NCI-H345 treated with DMSO at 0.1 percent for 48 hours (cell line): ENCODE measurements around the gene RASGRF1.

ENCODE experiments used
- DNase-seq: peaks from one replicate; lab custom pipeline; 2025; ENCODE audit not compliant: unreplicated experiment; lab: John Stamatoyannopoulos, UW

Gene RASGRF1

DNA sequence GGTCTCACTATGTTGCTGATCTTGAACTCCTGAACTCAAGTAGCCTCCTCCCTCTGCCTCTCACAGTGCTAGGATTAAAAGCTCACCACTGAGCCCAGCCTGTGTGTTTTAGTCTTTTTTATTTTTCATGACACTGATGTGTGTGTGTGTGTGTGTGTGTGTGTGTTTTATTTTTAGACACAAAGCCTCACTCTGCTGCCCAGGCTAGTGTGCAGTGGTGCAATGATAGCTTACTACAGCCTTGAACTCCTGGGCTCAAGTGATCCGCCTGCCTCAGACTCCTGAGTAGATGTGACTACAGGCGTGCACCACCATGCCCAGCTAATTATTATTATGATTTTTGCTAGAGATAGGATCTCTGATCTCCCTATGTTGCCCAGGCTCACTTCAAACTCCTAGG, 122.5 kb downstream of the RASGRF1 start:
- no peak for DNase-seq

DNA sequence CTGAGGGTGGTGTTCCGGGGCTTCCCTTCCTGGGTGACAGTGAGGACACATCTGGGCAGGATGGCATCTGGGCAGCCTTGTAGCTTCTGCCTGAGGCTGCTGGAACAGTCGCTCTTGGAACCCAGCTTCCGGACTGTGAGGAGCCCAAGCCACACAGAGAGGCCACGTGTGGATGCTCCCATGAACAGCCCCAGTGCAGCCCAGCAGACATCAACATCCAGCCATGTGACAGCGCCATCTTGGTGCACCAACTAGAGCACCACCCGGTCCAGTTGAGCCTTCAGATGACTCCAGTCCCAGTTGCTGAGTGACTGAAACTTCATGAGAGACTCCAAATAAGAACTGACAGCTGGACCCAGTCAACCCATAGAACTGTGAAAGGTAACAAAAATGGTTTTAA, 130.3 kb downstream of the RASGRF1 start:
- no peak for DNase-seq

DNA sequence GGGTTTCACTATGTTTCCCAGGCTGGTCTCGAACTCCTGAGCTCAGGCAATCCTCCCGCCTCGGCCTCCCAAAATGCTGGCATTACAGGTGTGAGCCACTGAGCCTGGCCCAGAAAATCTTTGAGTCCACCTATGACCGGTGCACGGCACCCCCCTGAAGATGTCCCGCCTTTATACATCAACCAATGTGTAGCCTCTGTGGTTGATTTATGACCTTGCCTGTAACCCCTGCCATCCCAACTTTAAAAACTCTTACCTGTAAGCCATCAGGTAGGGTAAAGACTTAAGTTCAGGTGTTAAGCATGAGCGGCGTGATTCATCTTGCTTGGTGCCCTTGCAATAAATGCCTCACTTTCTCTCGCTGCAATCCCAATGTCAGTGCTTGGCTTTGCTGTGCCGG, 131.2 kb downstream of the RASGRF1 start:
- DNase-seq = no peak

DNA sequence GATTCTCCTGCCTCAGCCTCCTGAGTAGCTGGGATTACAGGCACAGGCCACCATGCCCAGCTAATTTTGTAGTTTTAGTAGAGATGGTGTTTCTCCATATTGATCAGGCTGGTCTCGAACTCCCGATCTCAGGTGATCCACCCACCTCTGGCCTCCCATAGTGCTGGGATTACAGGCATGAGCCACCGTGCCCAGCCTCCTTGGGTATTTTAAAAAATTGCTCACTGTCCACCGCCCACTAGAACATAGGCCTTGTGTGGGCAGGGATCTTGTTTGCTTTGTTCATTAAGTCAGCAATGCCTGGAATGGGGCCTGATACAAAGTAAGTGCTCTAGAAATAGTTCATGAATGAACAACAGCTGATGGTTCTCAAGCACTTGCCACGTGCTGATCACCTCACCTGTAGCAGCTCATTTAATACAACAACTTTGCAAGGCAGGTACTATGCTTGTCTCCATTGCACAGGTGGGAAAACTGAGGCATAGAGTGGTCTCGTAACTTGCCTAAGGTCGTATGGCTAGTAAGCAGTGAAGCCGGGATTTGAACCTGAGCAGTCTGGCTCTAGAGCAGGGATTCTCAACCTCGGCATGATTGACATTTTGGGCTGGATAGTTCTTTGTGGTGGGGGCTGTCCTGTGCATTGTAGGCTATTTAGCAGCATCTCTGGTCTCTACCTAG, 133.0 kb downstream of the RASGRF1 start:
- no peak for DNase-seq

DNA sequence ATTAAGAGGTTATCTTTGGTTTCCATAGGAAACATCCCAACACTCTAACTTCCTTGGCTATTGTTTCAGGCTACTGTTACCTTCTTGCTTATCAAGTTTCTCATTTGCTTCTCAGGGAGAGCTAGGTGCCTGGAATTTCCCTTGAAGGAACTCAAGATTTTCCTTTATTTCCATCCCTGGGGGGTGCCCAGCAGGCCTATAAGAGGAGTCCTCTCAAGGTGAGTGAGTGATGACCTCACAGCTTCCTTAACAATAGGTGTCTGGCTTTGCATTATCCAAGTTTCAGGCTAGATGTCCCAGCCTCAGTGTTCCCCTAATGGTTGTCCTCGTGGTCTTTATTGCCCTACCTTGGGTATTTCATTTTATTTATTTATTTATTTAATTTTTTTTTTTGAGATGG, 133.6 kb downstream of the RASGRF1 start:
- no peak for DNase-seq

DNA sequence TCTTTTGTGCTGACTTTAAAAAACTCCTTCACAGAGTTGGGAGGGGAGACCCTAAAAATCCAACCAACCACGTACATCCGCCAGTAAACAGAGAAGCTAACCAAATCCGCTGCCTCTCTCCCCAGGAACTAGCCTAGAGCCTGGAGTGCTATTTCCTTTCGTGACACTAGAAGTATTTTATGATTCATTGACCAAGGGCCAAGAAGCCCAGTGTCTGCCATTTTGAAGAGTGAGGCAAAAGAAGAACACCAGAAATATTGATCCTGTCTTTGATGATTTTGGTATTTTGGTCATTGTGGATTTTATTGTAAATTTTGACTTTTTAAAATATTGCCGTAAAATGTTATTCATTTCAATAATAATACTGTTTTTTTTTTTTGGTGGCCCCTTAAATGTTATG, 135.2 kb downstream of the RASGRF1 start:
- DNase-seq = no peak

DNA sequence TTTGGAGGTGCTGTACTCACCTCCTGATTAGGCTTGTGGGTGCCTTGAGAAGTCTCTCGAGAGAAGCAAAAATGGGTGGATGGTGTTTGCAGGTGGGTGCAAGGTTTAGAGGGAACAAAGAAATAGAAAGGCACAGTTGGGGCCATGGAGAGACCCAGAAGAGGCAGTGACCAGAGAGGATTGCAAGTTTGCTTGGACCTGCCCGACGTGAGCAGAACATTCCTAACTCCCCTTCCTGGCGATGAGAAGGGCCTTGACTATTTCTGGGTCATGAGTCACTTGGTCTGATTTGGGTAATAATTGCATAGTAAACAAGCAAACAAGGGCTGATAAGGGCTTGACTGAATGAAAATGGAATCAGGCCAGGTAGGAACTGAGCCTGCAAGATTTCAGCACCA, 138.7 kb downstream of the RASGRF1 start:
- DNase-seq = no peak

DNA sequence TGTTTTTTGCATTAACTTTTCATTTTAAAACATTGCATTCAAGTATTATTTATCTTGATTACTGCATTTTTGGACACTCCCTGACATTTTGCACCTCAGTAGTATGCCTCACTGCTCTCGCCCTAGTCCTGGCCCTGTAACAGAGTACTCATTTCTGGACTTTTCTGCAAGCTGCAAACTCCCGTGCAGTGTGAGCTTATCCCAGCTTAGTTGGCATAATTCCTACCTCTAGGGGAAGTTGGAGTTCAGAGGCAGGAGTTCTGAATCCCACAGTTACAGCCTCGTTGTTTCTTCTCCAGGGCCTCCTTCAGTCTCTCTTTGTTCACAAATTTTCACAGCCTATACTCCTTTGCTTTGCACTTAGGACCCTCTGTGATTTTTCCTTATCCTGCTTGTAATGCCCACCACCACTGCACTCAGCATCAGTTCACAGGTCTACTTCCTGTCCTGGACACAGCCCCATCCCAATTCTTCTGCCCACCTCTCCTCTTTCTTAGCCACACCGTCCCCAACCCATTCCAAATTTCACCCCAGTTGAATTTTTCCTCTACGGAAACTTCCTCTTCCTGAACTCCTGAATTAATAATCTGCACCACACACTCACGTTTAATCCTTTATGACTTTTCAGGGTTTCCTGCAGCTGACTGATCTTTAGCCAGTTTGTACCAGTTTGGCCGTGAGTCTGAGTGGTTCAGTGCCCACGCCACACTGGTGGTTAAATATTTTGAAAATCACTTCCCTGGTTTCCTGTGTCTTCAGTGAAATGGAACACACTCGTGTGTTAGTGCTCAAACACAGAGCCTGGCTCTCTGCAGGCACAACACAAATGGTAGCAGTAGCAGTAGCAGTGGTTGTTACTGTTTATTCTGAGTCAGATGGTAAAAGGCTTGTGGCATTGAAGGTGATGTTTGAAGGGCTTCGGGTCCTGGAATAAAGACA, 139.4 kb downstream of the RASGRF1 start:
- no peak for DNase-seq

DNA sequence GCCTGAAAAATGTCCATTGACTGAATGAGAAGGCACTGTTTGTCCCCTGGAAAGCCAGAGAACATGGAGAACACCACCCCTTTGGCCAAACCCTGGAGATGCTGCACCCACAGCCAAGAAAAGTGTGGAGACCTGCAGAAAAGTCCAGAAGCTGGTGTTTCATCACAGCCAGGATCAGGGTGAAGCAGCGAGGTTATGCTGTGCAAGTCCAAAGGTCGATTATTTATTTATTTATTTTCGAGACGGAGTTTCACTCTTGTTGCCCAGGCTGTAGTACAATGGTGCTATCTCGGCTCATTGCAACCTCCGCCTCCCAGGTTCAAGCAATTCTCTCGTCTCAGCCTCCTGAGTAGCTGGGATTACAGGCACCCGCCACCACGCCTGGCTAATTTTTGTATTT, 140.2 kb downstream of the RASGRF1 start:
- DNase-seq = no peak

DNA sequence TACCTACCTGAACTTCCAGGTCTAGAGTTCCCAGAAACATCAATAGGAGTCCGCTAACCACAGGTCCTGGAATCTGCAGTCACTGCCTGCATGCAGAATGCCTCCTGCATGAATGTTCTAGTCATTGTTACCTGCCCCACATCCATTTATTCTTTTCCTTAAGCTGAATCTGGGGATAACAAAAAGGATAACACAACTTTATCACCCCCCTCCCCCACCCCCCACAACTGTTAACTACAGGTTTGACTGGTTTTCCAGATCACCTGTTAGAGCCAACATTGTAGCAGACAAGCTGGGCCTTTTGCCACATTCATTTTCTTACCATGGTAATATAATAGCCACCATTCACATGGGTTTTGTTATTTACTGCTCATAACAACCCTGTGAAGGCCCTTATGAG, 141.1 kb downstream of the RASGRF1 start:
- no peak for DNase-seq

DNA sequence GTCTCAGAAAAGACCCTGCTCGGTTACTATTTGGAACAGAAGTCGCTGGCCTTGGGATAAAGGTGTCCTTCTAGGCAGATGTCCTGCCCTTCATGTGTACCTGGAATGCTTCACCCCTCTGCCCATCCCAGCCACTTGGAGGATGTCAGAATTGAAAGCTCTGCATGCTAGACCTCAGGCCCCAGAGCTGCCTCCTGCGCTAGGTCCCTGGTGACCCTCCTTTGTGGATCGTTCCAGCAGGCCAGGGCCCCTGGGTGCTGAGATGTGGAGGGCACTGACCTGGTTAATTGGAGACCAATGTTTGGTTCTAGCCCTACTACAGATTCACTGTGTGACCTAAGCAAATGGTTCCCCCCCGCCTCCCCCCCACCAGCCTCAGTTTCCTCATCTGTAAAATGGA, 143.1 kb downstream of the RASGRF1 start:
- no peak for DNase-seq

DNA sequence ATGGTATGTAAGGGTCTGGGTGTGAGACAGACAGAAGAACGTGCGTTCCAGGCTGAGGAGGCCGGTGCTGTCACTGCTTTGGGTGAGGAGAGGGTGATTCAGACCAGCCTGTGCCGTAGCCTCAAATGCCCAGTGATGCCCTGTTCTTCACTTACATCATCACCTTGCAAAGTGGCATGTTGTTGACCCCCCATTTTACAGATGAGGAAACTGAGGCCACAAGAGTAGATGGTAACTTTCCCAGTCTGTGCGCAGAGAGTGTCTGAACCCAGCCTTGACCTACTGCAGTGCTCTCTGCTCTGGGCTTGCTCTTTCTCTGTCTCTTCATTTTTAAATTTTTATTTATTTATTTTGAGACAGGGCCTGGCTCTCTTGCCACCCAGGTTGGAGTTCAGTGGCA, 144.1 kb downstream of the RASGRF1 start:
- DNase-seq = no peak

DNA sequence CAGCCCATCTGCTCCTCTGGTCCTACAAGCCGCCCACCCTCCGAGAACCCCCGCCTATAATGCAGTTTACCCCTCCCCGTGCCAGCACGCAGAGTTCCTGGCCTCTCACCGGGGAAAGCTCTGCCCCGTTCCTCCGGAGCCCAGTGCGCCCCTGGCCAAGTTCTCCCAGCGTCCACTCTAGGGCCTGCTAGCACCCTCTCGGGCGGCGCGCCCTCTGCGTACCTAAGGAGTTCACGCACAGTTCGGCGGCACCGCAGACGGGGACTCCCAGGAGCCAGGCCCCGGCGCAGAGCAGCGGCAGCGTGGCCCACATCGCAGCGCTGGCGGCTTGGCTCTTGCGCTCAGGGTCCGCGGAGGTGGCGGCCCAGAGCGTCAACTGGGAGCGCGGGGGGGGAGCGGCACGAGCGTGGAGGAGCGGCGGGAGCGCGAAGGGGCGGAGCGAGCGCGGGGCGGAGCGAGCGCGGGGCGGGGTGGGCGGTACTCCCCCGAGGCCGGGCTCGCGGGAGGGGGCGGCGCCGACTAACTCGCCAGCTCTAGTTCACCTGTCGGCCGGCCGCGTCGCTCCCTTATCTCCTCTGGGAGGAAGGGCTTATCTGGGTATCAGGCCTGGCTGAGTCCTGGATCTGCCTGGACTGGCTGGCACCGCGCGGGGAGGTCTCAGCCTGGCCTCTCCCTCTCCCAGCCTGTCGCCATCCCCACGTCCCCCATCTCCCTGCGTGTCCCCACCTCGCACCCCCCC, 145.7 kb downstream of the RASGRF1 start, which contains the start of gene CTSH:
CTSH (minus strand) TSS at position 378 of the 739 bp plus-strand sequence; CDS start at position 313, 65 bp downstream.
- DNase-seq = peak; percentile 14

DNA sequence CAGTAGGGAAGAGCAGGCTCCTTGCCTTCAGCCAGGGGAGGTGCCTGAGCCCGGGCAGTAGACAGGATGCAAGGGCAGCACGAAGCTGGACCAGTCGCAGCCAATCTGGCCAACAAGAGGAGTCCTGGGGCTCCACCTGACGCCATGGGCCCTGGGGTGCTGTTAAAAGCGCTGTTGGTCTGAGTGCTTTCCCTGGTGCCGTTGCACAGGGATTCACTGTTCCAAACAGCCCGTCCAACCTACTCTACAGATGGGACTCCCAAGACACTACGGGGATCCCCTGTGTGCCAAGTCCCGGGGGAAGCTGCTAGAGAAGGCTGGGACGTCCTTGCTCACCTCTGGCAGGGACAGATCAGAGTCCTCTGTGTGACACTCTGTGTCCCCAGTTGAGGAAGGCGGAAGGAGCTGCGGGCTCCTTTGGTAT, 146.4 kb downstream of the RASGRF1 start:
- no peak for DNase-seq

DNA sequence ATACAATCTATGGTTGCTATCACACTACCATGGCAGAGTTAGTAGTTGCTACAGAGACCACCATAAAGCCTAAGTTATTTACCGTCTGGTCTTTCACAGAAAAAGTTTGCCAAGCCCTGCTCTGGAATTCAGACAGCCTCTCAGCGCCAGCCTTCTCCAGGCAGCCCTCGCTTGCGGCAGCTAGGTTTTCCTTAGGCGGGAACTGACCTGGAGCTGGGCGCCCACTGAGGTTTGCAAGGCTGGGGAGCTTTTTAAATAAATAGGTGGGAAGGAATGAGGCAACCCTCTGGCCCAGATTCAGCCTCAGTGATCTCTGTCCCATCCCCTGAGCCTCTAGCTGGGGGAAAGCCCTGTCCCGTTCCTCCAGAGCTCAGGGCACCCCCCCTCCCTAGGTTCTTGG, 146.9 kb downstream of the RASGRF1 start:
- DNase-seq = no peak

DNA sequence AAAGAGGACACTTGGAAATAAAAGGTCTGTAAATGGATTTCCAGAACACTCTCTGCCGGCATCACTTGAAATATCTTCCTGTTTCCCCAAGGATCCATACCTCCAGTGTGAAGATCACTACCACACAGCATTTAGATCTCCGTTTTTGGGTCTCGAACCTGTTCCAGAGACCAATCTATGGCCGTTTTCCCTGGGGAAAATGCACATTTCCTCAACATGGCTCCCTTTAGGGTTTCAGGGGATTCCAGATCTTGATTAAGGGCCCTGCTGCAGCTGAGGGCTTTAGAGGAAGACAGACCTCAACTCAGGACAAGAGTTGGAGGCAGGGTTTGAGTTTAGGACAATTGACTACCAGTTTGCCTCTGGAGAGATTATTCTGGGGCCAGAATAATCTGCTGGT, 147.8 kb downstream of the RASGRF1 start:
- no peak for DNase-seq

DNA sequence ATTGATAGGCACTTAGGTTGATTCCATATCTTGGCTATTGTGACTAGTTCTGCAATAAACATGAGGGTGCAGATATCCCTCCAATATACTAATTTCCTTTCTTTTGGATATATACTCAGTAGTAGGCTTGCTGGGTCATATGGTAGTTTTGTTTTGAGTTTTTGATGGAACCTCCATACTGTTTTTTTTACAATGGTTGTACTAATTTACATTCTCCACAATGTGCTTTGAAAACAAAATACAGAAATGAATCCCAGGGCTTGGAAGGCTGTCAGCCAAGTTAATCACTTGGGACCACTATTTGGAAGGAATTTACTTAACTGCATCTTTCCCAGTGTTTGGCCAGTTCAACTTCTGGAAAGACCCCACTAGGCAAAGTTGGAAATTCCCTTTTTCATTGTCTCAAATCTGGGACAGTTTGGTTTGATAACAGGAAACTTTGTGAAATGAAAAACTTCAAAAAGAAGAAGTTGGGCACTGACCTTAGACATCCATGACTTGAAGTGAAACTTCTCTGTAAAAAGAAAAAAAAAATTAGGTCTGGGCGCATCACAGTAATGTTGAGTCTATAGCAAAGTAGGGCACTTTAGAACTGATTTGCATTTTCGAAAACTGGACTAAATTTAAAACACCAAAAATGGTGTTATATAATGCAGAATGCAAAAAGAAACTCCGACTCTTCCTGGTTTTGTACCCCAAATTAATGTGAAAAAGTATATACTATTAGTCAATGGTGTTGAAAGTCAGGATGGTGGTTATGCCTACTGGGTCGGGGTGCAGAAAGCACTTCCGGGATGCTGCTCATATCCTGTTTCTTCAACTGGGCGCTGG, 151.7 kb downstream of the RASGRF1 start:
- no peak for DNase-seq

DNA sequence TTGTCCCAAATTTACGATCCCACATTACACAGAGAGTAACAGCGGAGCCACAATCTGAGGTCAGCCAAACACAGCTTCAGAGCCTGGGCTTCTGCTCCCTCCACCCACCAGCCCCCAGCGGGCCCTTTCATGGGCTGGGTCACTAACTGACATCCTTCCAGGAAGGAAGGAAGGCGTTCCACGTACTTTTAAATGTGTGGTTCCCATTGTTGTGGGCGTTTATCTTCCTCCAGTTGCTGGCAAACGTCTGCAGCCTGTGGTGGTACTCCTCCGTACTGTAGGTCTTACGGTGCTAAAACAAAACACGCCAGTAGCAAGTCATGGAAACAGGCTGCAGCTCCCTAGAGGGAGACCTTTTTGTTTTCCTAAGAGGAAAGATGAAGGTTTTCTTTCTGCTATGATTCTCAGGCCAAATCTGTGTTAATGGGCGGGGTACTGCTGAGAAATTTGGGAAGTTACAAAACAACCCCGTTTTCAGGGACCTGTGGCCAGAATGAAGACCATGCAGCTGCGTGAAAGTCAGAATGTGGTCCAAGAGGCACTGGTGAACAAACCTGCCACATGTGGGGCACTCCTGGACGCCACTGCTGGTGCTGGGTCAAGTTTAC, 153.3 kb downstream of the RASGRF1 start:
- no peak for DNase-seq

DNA sequence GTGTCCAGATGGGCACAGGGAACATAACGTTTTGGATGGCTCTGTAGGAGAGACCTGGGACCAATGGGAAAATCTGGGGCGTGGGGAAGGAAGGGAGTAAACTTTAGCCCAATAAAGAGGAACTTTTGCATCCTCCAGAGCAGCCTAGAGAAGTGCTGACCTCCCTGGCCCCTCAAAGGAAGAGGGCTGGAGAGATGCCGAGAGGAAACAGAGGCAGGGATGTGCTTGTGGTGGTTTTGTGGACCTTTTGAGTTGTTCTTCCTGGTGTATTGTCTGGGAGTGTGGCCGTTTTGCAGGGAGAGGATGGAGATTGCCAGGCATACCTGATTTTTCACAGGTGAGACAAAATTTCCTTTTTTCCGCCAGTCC, 155.9 kb downstream of the RASGRF1 start:
- DNase-seq = no peak
